ENCODE measurements around the gene ARL11.

Gene ARL11

DNA sequence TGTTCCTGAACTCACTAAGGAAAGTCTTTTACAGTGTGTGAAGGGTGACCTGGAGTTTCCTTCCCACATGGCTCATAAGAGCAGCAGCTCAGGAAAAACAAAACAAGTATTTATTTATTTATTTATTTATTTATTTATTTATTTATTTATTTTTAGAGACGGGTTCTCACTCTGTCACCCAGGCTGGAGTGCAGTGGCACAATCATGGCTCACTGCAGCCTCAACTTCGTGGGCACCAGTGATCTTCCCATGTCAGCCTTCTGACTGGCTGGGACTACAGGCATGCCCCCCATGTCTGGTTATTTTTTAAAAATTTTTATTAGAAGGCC is 10.4 kb downstream of the ARL11 start:
- Mint-ChIP-seq H3K27me3 (ENCODE audit: low read depth, poor library complexity) (peaks cover 4% of the 10 kb centered on the region), H3K36me3 (ENCODE audit: low read depth) (no peaks in the 10 kb centered on the region), H3K4me3 (no peak overlapping the region), H3K9me3 (no peaks in the 10 kb centered on the region), H3K4me1 (peaks cover 16% of the 10 kb centered on the region), H3K27ac (no peak overlapping the region)
- DNase-seq: no peak
- TF ChIP-seq, protein P1, sequence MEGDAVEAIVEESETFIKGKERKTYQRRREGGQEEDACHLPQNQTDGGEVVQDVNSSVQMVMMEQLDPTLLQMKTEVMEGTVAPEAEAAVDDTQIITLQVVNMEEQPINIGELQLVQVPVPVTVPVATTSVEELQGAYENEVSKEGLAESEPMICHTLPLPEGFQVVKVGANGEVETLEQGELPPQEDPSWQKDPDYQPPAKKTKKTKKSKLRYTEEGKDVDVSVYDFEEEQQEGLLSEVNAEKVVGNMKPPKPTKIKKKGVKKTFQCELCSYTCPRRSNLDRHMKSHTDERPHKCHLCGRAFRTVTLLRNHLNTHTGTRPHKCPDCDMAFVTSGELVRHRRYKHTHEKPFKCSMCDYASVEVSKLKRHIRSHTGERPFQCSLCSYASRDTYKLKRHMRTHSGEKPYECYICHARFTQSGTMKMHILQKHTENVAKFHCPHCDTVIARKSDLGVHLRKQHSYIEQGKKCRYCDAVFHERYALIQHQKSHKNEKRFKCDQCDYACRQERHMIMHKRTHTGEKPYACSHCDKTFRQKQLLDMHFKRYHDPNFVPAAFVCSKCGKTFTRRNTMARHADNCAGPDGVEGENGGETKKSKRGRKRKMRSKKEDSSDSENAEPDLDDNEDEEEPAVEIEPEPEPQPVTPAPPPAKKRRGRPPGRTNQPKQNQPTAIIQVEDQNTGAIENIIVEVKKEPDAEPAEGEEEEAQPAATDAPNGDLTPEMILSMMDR (IDR thresholded peaks at IDR 0.05): no peak

DNA sequence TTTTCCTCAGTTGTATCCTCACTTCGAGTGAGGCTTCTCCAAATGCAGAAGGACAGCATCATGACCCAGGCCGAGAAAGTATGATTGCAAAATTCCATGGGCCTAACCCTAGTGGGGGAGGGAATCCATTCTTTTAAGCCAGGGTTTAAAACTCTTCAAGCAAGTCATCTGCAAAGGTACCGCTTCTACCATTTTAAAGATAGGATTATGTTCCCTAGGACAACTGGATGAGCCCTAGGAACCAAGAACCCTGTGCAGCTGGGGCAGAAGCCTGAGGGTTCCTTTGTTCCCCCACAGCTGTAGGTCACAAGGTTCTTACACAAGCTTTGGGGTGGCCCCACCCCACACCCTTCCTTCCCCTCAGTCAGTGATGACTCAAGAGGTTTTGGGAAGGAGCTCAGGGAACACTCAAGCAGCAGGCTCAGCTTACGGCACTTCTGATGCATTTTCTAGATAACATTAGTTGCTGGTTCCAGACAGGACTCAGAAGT is 13.5 kb downstream of the ARL11 start:
- no peaks in the 10 kb centered on the region for H3K9me3 Mint-ChIP-seq
- no peaks in the 10 kb centered on the region for H3K27me3 Mint-ChIP-seq (ENCODE audit: low read depth, poor library complexity)
- no peaks in the 10 kb centered on the region for H3K36me3 Mint-ChIP-seq (ENCODE audit: low read depth)
- no peaks in the 10 kb centered on the region for H3K4me1 Mint-ChIP-seq
- H3K27ac Mint-ChIP-seq: no peak overlapping the region
- DNase-seq: no peak
- TF ChIP-seq, protein P1 (IDR thresholded peaks at IDR 0.05): no peak
- H3K4me3 Mint-ChIP-seq: no peak overlapping the region

DNA sequence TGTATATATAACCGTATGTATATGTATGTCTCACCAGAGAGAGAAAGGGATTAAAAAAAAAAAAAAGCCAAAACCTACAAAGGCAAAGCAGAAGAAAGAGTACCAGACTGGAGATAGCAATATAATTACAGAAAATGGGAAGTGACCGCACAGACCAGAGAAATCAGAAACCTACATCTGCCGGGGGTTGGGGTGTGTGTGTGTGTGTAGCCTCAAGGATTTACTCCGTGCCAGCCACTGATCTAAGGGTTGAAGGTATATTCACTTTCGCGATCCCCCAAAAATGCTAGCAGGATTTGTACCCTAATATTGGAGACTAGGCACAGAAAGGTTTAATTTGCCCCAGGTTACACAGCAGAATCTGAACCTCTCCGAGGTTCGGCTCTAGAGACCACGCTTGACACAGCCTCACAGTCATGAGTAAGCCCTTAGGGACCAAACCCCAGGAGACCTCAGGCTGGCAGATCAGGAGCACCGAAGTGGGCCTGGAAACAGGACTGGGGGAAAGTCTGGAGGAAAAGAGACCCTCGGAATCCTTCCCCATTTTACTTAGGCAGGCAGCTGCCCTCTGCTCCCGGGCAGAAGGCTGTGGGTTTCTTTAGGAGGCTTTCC is 14.8 kb downstream of the ARL11 start:
- Mint-ChIP-seq H3K27ac (peak overlapping the region; percentile 16), H3K4me3 (no peak overlapping the region), H3K4me1 (no peaks in the 10 kb centered on the region), H3K27me3 (ENCODE audit: low read depth, poor library complexity) (no peaks in the 10 kb centered on the region), H3K36me3 (ENCODE audit: low read depth) (no peaks in the 10 kb centered on the region), H3K9me3 (no peaks in the 10 kb centered on the region)
- DNase-seq: no peak
- TF ChIP-seq, protein P1 (IDR thresholded peaks at IDR 0.05): no peak

DNA sequence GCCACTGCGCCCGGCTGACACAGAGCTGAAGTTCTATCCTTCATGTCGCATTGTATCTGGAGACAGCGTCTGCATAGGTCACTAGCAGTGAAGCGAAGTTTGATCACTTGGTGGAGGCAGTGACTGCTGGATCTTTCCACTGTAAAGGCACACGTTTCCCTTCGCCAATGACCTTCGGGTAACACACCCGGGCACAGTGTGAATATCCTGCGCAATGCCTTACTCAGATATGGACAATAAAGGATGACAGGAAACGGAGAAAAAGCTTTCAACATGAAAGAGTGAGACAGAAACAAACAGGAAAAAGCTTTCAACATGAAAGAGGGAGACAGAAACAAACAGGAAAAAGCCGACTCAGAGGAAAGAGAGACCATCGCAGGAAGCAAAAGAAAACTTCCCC is 17.1 kb downstream of the ARL11 start:
- Mint-ChIP-seq H3K27ac (peak overlapping the region; percentile 3), H3K36me3 (ENCODE audit: low read depth) (no peaks in the 10 kb centered on the region), H3K4me1 (no peaks in the 10 kb centered on the region), H3K4me3 (no peak overlapping the region), H3K27me3 (ENCODE audit: low read depth, poor library complexity) (no peaks in the 10 kb centered on the region), H3K9me3 (no peaks in the 10 kb centered on the region)
- DNase-seq: no peak
- TF ChIP-seq, protein P1 (IDR thresholded peaks at IDR 0.05): no peak

DNA sequence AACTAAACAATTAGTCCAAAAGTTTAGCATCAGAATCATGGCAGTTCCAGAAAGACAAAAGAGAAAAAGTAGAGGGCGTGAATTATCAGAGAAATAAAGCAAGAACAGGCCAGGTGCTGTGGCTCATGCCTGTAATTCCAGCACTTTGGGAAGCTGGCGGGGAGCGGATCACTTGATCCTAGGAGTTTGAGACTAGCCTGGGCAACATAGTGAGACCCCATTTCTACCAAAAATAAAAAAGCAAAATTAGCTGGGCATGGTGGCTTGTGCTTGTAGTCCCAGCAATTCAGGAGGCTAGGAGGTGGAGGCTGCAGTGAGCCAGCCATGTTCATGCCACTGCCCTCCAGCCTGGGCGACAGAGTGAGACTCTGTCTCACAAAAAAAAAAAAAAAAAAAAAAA is 18.4 kb downstream of the ARL11 start:
- no peak overlapping the region for H3K27ac Mint-ChIP-seq
- TF ChIP-seq, protein P1 (IDR thresholded peaks at IDR 0.05): no peak
- H3K9me3 Mint-ChIP-seq: no peaks in the 10 kb centered on the region
- DNase-seq: no peak
- no peaks in the 10 kb centered on the region for H3K36me3 Mint-ChIP-seq (ENCODE audit: low read depth)
- H3K27me3 Mint-ChIP-seq (ENCODE audit: low read depth, poor library complexity): no peaks in the 10 kb centered on the region
- no peak overlapping the region for H3K4me3 Mint-ChIP-seq
- peaks cover 3% of the 10 kb centered on the region for H3K4me1 Mint-ChIP-seq

DNA sequence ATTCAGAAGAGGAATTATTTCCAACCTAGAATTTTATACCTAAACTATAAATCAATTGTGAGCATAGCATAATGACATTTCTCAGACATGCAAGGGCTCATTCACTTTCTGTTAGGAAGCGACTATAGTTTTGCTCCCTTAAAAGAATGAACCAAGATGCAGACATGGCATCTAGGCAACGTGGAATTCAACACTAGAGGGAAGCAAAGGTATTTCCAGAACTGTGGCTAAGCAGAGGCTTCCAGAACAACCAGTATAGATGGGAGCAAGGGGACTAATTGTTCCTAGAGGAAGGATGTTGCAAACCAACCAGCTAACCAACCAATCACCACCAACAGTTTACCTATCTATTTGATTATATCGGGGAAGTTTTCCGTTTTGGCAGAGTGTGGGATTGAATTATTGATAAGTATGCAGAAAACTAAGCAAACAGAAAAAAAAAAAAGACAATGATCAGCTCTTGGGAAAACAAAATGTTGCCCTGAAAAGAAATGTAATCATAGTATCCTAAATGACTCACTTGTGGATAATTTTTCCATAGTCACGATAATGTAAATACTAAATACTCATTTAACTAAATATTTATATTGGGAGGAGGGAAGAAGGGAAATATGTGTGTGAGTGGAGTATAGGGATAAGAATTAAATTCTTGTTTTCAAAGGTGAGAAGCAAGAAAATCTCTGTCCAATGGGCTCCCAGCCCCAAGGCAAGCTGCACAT is 21.1 kb downstream of the ARL11 start:
- Mint-ChIP-seq H3K27ac (no peak overlapping the region), H3K9me3 (no peaks in the 10 kb centered on the region), H3K4me3 (no peak overlapping the region), H3K4me1 (peaks cover 22% of the 10 kb centered on the region), H3K27me3 (ENCODE audit: low read depth, poor library complexity) (peaks cover 2% of the 10 kb centered on the region), H3K36me3 (ENCODE audit: low read depth) (no peaks in the 10 kb centered on the region)
- TF ChIP-seq, protein P1 (IDR thresholded peaks at IDR 0.05): peak; percentile 28
- DNase-seq: no peak
